Measurements from ENCODE around the gene SGCG. TPM values are rescaled to one million over a fixed set of nuclear protein-coding genes. Genes with fewer than 3 reads are reported as not detected.

Gene SGCG
- total RNA-seq, 2 experiments from 2014 or later, result not detected

- no peak overlapping the region for H3K4me2 ChIP-seq (ENCODE audit: low read length)
- H2AFZ ChIP-seq (ENCODE audit: low read length), result no peak overlapping the region
- H3K4me3 ChIP-seq (ENCODE audit: low read depth, low read length, poor library complexity, severe bottlenecking), result no peak overlapping the region
- no peaks in the 10 kb centered on the region for H3K9me3 ChIP-seq (ENCODE audit: low read length)
- no peak for DNase-seq (ENCODE audit: low spot score)
- no TSS peak for BruUV-seq (replicated peaks)
- intact Hi-C loops (cut with micrococcal nuclease; ENCODE audit: unreplicated experiment), result no loop called here
- H4K20me1 ChIP-seq (ENCODE audit: insufficient read depth, low read length), result no peaks in the 10 kb centered on the region
- no peak overlapping the region for H3K27ac ChIP-seq (ENCODE audit: low read depth, low read length, poor library complexity, severe bottlenecking)
- POLR2A ChIA-PET, result no interaction called here
- no peaks in the 10 kb centered on the region for H3K79me2 ChIP-seq (ENCODE audit: insufficient read depth, low read depth, low read length)
- H3K36me3 ChIP-seq (ENCODE audit: insufficient read depth, low read length), result no peaks in the 10 kb centered on the region
- CTCF ChIA-PET (ENCODE audit: unreplicated experiment), result no interaction called here
- H3K9me2 ChIP-seq (ENCODE audit: insufficient read depth, low read length), result no peaks in the 10 kb centered on the region
- TF ChIP-seq CTCF (conservative IDR thresholded peaks at IDR 0.05; ENCODE audit: low read length), result no peak
- TF ChIP-seq EZH2phosphoT487 (IDR thresholded peaks at IDR 0.05; ENCODE audit: borderline replicate concordance, low read depth, low read length), result no peak
- H3K4me1 ChIP-seq (ENCODE audit: insufficient read depth, low read length, poor library complexity, severe bottlenecking), result no peaks in the 10 kb centered on the region
Measured at GRCh38 chr13:23212671-23213070, 31.9 kb downstream of the SGCG start.

GRCh38 chr13:23231241-23231640 is 50.5 kb downstream of the SGCG start:
- no peaks in the 10 kb centered on the region for H3K9me2 ChIP-seq (ENCODE audit: insufficient read depth, low read length)
- H2AFZ ChIP-seq (ENCODE audit: low read length), result no peak overlapping the region
- no peak for DNase-seq (ENCODE audit: low spot score)
- no peaks in the 10 kb centered on the region for H4K20me1 ChIP-seq (ENCODE audit: insufficient read depth, low read length)
- H3K4me2 ChIP-seq (ENCODE audit: low read length), result no peak overlapping the region
- POLR2A ChIA-PET, result interaction anchor here (0.6 kb wide), 1 partner anchor 1930 kb away, joined by 3 read pairs; no protein-coding TSS in a partner anchor
- TF ChIP-seq CTCF (conservative IDR thresholded peaks at IDR 0.05; ENCODE audit: low read length) (no peak), EZH2phosphoT487 (IDR thresholded peaks at IDR 0.05; ENCODE audit: borderline replicate concordance, low read depth, low read length) (no peak)
- no peaks in the 10 kb centered on the region for H3K36me3 ChIP-seq (ENCODE audit: insufficient read depth, low read length)
- intact Hi-C loops (cut with micrococcal nuclease; ENCODE audit: unreplicated experiment), result no loop called here
- H3K4me1 ChIP-seq (ENCODE audit: insufficient read depth, low read length, poor library complexity, severe bottlenecking), result no peaks in the 10 kb centered on the region
- no TSS peak for BruUV-seq (replicated peaks)
- no peak overlapping the region for H3K27ac ChIP-seq (ENCODE audit: low read depth, low read length, poor library complexity, severe bottlenecking)
- H3K9me3 ChIP-seq (ENCODE audit: low read length), result no peaks in the 10 kb centered on the region
- H3K4me3 ChIP-seq (ENCODE audit: low read depth, low read length, poor library complexity, severe bottlenecking), result no peak overlapping the region
- no peaks in the 10 kb centered on the region for H3K79me2 ChIP-seq (ENCODE audit: insufficient read depth, low read depth, low read length)
- CTCF ChIA-PET (ENCODE audit: unreplicated experiment), result no interaction called here

GRCh38 chr13:23235994-23236393 is 55.2 kb downstream of the SGCG start:
- Histone ChIP-seq H3K4me2 (ENCODE audit: low read length) (no peak overlapping the region), H3K9me2 (ENCODE audit: insufficient read depth, low read length) (no peaks in the 10 kb centered on the region), H3K27ac (ENCODE audit: low read depth, low read length, poor library complexity, severe bottlenecking) (no peak overlapping the region), H3K79me2 (ENCODE audit: insufficient read depth, low read depth, low read length) (no peaks in the 10 kb centered on the region), H3K36me3 (ENCODE audit: insufficient read depth, low read length) (no peaks in the 10 kb centered on the region), H3K9me3 (ENCODE audit: low read length) (no peaks in the 10 kb centered on the region), H3K4me1 (ENCODE audit: insufficient read depth, low read length, poor library complexity, severe bottlenecking) (no peaks in the 10 kb centered on the region), H3K4me3 (ENCODE audit: low read depth, low read length, poor library complexity, severe bottlenecking) (no peak overlapping the region), H4K20me1 (ENCODE audit: insufficient read depth, low read length) (no peaks in the 10 kb centered on the region), H2AFZ (ENCODE audit: low read length) (no peak overlapping the region)
- CTCF ChIA-PET (ENCODE audit: unreplicated experiment), result no interaction called here
- TF ChIP-seq EZH2phosphoT487 (IDR thresholded peaks at IDR 0.05; ENCODE audit: borderline replicate concordance, low read depth, low read length), result no peak
- TF ChIP-seq CTCF (conservative IDR thresholded peaks at IDR 0.05; ENCODE audit: low read length), result no peak
- DNase-seq (ENCODE audit: low spot score), result no peak
- no TSS peak for BruUV-seq (replicated peaks)
- intact Hi-C loops (cut with micrococcal nuclease; ENCODE audit: unreplicated experiment), result no loop called here
- POLR2A ChIA-PET, result no interaction called here
